Hepatocyte (in vitro differentiated cells): ENCODE results near the gene OVOL3.

ENCODE experiments used
- EZH2 ChIP-seq: fragments of 200-600 bp; sonication (generic); IDR thresholded peaks from 2 replicates; pipeline ENCODE4 v1.6.1; 2016; ENCODE audit warnings: antibody characterized with exemption, mild to moderate bottlenecking, borderline replicate concordance
- EZH2phosphoT487 ChIP-seq: fragments of 200-600 bp; sonication (generic); IDR thresholded peaks from one replicate; pipeline ENCODE4 v1.6.1; 2018; ENCODE audit warnings: antibody characterized with exemption, mild to moderate bottlenecking, low read depth, moderate library complexity; ENCODE audit not compliant: unreplicated experiment, severe bottlenecking
- TF ChIP-seq, protein P1 (sequence below): fragments of 200-600 bp; sonication (generic); IDR thresholded peaks from 2 replicates; pipeline ENCODE4 v1.5.1; 2016; ENCODE audit warnings: antibody characterized with exemption, mild to moderate bottlenecking; ENCODE audit not compliant: poor library complexity

DNA sequence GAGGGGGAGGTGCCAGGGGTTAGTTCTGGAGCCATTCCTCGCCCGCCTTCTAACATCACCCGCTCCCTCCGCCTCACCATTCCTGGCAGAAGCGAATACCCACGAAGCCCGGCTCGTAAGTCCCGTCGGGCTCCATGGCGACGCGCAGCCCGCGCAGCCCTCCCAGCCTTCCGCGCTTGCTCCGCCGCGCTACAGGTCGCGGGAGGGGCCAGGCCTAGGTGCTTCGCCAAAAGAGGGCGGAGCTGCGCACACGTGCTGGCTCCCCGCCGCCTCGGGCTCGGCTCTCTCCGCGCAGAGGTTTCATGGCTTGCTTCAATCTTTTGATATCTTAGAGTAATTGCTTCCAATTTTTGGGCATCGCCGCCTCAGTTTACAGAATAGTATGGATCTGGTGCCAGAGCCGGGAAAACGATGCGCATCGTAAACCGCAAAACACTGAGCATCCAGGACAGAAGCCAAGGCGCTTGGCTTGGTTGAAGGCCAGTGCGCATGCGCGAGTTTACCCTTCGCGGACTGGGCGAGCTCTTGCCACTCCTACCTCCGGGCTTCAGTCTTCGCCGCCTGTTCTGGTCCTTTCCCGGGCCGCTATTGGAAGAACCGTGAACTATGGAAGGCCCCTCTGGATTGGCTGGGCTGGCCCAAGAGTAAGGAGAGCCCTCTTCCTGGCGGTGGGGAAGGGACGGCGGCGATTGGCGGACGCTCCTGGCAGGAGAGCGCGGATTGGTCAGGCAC, 3.9 kb downstream of the OVOL3 start, which contains the start of gene POLR2I:
- TF ChIP-seq EZH2: no peak
- TF ChIP-seq, protein P1, sequence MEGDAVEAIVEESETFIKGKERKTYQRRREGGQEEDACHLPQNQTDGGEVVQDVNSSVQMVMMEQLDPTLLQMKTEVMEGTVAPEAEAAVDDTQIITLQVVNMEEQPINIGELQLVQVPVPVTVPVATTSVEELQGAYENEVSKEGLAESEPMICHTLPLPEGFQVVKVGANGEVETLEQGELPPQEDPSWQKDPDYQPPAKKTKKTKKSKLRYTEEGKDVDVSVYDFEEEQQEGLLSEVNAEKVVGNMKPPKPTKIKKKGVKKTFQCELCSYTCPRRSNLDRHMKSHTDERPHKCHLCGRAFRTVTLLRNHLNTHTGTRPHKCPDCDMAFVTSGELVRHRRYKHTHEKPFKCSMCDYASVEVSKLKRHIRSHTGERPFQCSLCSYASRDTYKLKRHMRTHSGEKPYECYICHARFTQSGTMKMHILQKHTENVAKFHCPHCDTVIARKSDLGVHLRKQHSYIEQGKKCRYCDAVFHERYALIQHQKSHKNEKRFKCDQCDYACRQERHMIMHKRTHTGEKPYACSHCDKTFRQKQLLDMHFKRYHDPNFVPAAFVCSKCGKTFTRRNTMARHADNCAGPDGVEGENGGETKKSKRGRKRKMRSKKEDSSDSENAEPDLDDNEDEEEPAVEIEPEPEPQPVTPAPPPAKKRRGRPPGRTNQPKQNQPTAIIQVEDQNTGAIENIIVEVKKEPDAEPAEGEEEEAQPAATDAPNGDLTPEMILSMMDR: no peak
- TF ChIP-seq EZH2phosphoT487: no peak
